Ovary (tissue), 3 donors: Measurements from ENCODE around the gene DNAAF5.

ENCODE experiments used
- POLR2A ChIP-seq: fragments of 450-650 bp; IDR thresholded peaks from one replicate; pipeline ENCODE4 v1.6.1; 2017; ENCODE audit warnings: antibody characterized with exemption, mild to moderate bottlenecking, moderate library complexity
- TF ChIP-seq, protein P1 (sequence below), 3 donors: fragments of 450-650 bp in 2 of 3; fragments of 200-600 bp in 1 of 3; IDR thresholded peaks; one replicate each; pipeline versions ENCODE4 v1.5.1 to v1.8.0; 2016 to 2022; ENCODE audit warnings: antibody characterized with exemption in 3 of 3, mild to moderate bottlenecking in 1 of 3
- donor health status: DM: no; HTN: no; CAD: no.

DNA sequence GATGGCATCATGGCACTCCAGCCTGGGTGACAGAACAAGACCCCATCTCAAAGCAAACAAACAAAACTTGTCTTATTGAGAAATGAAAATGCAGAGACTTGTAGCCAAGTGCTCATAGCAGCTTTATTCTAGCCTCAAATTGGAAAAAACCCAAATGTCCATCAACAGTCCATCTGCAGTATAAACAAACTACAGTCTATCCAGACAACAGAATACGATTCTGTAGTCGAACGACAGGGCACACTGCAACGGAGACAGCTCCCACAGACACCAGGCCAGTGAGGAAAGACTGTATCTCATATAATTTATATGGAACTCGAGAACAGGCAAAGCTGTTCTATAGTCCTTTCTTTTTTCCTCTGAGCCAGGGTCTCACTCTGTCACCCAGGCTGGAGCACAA, 65.0 kb downstream of the DNAAF5 start:
- TF ChIP-seq, protein P1, sequence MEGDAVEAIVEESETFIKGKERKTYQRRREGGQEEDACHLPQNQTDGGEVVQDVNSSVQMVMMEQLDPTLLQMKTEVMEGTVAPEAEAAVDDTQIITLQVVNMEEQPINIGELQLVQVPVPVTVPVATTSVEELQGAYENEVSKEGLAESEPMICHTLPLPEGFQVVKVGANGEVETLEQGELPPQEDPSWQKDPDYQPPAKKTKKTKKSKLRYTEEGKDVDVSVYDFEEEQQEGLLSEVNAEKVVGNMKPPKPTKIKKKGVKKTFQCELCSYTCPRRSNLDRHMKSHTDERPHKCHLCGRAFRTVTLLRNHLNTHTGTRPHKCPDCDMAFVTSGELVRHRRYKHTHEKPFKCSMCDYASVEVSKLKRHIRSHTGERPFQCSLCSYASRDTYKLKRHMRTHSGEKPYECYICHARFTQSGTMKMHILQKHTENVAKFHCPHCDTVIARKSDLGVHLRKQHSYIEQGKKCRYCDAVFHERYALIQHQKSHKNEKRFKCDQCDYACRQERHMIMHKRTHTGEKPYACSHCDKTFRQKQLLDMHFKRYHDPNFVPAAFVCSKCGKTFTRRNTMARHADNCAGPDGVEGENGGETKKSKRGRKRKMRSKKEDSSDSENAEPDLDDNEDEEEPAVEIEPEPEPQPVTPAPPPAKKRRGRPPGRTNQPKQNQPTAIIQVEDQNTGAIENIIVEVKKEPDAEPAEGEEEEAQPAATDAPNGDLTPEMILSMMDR (IDR thresholded peaks at IDR 0.05) = no peak
- TF ChIP-seq POLR2A = no peak
